Thyroid gland (tissue), 4 donors: ENCODE data around the gene MUCL3. TPM values are rescaled to one million over a fixed set of nuclear protein-coding genes. Genes with fewer than 3 reads are reported as not detected.
"Not testable (repeated sequence)": the region's sequence is repeated elsewhere in the genome, so short reads cannot be mapped to it uniquely, and the experiment has no call there.

ENCODE experiments used
- DNase-seq, 2 donors: peaks; one replicate each; pipeline ENCODE4 v3.0.0-alpha.2; 2019
- H3K27ac ChIP-seq, 3 donors: fragments of 200-600 bp; sonication (generic); 1 replicate in 2 of 3; 2 replicates in 1 of 3; pipeline ENCODE4 v1.5.1; 2016 to 2019; ENCODE audit warnings: mild to moderate bottlenecking in 1 of 3, moderate library complexity in 1 of 3
- H3K27me3 ChIP-seq: fragments of 200-600 bp; sonication (generic); one replicate; pipeline ENCODE4 v1.5.1; 2019
- H3K36me3 ChIP-seq, 2 donors: fragments of 200-600 bp; sonication (generic); one replicate each; pipeline ENCODE4 v1.5.1; 2016 to 2019
- H3K4me1 ChIP-seq, 2 donors: fragments of 200-600 bp; sonication (generic); one replicate each; pipeline ENCODE4 v1.5.1; 2017 to 2019
- H3K4me3 ChIP-seq, 3 donors: fragments of 200-600 bp; sonication (generic); replicated peaks in 1 of 3; 1 replicate in 2 of 3; 2 replicates in 1 of 3; pipeline ENCODE4 v1.5.1; 2016; ENCODE audit warnings: mild to moderate bottlenecking in 1 of 3
- H3K9me3 ChIP-seq: fragments of 200-600 bp; sonication (generic); one replicate; pipeline ENCODE4 v1.5.1; 2017
- POLR2A ChIP-seq, 2 donors: fragments of 450-650 bp; IDR thresholded peaks; one replicate each; pipeline ENCODE4 v1.6.1; 2017; ENCODE audit warnings: antibody characterized with exemption in 2 of 2, mild to moderate bottlenecking in 2 of 2, moderate library complexity in 1 of 2
- WGBS, 2 donors: methylation state at CpG; one replicate each; pipeline ENCODE4 v1.1.5; 2017; 5-methylcytosine and 5-hydroxymethylcytosine counted together
- intact Hi-C: fragments of 100-400 bp; cut with DNase I; formaldehyde crosslinking; loops from one replicate; pipeline ENCODE4 v1.15.1; 2023
- total RNA-seq, 4 donors: library from RNA; depleted of rRNA; stranded (reverse); fragments of >200 nt; gene quantifications; one replicate each; pipeline ENCODE4 v1.2.3, GENCODE V29; 2016
- TF ChIP-seq, protein P1 (sequence below), 6 experiments: fragments of 200-600 bp in 3 of 6; fragments of 450-650 bp in 3 of 6; sonication (generic) in 3 of 6; IDR thresholded peaks; one replicate each; pipeline ENCODE4 v1.5.1; 2016 to 2019; ENCODE audit warnings: antibody characterized with exemption in 6 of 6, mild to moderate bottlenecking in 2 of 6, inconsistent platforms in 1 of 6, moderate library complexity in 1 of 6

The MUCL3 gene
- total RNA-seq, 4 donors from 2014 or later: not detected

DNA sequence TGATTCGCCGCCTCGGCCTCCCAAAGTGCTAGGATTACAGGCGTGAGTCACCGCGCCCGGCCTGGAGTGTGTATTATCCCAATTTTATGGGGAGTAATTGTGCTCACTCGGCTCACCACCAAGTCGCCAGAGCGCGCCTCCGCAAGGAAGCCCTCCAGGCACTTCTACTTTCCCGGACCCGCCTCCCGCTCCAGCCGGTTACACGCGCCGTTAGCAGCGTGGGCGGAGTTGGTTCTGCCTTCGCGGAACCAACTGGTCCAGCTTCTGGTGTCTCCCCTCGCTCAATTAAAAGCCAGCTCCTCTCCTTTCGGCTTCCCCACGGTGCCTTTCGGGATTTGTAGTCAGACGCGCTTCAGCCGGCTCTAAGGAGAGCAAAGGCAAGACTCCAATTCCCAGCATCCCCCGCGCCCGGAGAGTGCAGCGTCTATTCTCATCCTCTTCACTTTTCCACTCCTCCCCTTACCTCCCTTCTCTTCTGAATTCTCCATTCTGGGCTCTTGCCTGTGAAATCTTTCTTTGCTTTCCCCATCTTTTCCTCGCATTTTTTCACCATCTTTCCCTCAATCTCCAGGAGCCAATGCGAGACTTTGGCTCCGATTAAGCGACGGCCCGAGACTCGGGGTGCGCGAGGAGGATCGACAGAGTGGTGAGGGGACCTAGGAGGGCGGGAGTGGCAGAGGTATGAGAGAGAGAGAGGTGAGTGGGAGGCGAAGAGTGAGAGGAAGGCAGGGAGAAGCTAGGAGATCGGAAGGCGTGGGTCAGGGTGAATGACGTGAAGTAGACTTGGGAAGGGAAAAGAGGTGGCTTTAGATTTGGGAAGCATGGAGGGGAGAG, 32.8 kb upstream of the MUCL3 start, which contains the start of gene GTF2H4:
TSS of gene GTF2H4 (plus strand) at position 450 of the 834 bp plus-strand sequence.
- Histone ChIP-seq H3K27me3 (no peaks in the 10 kb centered on the region), H3K4me1 (peaks cover 10 to 11% of the 10 kb centered on the region in 2 donors), H3K36me3 (peaks cover 8 to 17% of the 10 kb centered on the region in 2 donors), H3K27ac (no peak within 1 kb of the TSS), H3K4me3 (peak within 1 kb of the TSS; percentile 78 to 100 (median 87)), H3K9me3 (no peaks in the 10 kb centered on the region)
- 0% methylated on average over 33 of the region's 49 CpGs for WGBS, 2 donors
- TF ChIP-seq POLR2A (IDR thresholded peaks at IDR 0.05): peak in 1 of 2 donors; percentile 29
- TF ChIP-seq, protein P1, sequence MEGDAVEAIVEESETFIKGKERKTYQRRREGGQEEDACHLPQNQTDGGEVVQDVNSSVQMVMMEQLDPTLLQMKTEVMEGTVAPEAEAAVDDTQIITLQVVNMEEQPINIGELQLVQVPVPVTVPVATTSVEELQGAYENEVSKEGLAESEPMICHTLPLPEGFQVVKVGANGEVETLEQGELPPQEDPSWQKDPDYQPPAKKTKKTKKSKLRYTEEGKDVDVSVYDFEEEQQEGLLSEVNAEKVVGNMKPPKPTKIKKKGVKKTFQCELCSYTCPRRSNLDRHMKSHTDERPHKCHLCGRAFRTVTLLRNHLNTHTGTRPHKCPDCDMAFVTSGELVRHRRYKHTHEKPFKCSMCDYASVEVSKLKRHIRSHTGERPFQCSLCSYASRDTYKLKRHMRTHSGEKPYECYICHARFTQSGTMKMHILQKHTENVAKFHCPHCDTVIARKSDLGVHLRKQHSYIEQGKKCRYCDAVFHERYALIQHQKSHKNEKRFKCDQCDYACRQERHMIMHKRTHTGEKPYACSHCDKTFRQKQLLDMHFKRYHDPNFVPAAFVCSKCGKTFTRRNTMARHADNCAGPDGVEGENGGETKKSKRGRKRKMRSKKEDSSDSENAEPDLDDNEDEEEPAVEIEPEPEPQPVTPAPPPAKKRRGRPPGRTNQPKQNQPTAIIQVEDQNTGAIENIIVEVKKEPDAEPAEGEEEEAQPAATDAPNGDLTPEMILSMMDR (IDR thresholded peaks at IDR 0.05): no peak
- peak; percentile 97 to 98 for DNase-seq
- intact Hi-C loops: no loop called here

DNA sequence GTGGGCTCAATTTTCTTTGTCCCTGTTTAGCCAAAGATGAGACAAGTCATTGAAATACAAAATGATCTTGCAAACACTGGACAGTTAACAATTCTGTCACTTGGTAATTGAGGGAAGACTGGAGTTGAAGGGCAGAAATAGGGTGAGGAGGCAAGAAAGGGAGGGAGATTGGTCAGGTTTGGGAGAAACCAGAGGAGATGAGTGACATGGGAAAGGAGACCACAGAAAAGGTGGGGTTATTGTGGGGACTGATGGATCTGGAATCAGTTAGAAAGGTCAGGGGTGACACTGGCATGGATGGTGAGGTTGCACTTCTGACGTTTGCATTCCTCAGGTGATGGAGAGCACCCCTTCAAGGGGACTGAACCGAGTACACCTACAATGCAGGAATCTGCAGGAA, 32.1 kb upstream of the MUCL3 start:
- Histone ChIP-seq H3K27me3 (no peaks in the 10 kb centered on the region), H3K4me3 (peak overlapping the region; percentile 78 to 100 (median 87)), H3K27ac (no peak overlapping the region), H3K9me3 (no peaks in the 10 kb centered on the region), H3K4me1 (peaks cover 12 to 16% of the 10 kb centered on the region in 2 donors), H3K36me3 (peaks cover 8 to 17% of the 10 kb centered on the region in 2 donors)
- DNase-seq: no peak
- TF ChIP-seq, protein P1 (IDR thresholded peaks at IDR 0.05): no peak
- 11 to 13% methylated on average over 2 of the region's 2 CpGs for WGBS, 2 donors
- intact Hi-C loops: no loop called here

DNA sequence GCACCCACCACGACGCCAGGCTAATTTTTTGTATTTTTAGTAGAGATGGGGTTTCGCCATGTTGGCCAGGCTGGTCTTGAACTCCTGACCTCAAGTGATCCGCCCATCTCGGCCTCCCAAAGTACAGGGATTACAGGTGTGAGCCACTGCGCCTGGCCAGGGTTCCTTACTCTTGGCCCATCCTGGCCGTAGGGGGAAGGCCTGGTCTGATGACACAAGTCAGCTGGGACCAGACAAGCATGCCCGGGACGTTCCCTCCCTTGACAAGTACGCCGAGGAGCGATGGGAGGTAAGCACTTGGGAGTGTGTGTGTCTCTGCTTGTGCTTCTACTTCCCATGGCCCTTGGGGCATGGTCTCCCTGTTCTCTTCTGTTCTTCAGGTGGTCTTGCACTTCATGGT, 30.3 kb upstream of the MUCL3 start:
- intact Hi-C loops, H3K4me3 ChIP-seq, H3K9me3 ChIP-seq, H3K27ac ChIP-seq, DNase-seq, H3K27me3 ChIP-seq: not testable (repeated sequence)
- WGBS, 2 donors: 87 to 98% methylated on average over 12 of the region's 12 CpGs
- H3K36me3 ChIP-seq: peaks cover 8 to 17% of the 10 kb centered on the region in 2 donors
- H3K4me1 ChIP-seq: peaks cover 26 to 27% of the 10 kb centered on the region in 2 donors

DNA sequence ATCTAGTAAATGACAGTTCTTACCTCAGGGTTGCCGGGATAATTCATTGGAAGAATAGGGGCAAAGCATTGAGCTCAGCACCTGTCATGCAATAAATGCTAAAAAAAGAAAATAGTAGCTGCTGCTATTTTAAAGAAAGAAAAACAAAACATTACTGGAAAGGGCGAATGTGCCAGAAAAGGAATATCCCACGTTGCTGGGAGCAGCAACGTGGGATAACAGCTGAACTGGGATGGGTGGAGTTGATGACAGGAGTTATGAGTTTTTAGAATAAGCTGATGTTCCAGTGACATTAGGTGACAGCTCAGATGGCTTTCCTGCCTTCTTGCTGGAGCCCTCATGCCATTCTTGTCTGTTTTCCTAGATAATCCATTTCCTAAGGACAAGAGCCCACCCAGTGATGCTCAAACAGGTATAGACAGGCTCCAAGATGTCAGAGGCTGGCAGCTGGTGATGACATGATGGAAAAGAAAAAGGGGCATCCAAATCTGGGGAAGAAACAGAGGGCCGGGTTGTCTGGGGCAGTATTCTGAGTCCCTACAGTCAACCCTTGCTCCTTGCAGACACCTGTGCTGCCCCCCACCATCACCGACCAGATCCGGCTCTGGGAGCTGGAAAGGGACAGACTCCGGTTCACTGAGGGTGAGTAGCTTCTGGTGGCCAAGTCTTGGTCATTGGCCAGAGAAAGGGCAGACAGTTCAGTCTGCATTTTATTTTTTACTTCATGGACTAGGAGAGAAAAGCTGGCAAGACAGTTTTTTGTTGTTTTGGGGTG, 27.8 kb upstream of the MUCL3 start:
- Histone ChIP-seq H3K4me1 (peaks cover 33% of the 10 kb centered on the region in 2 donors), H3K36me3 (peaks cover 8 to 21% of the 10 kb centered on the region in 2 donors), H3K4me3 (no peak overlapping the region), H3K9me3 (no peaks in the 10 kb centered on the region), H3K27ac (peak overlapping the region; percentile 84 to 92 (median 92)), H3K27me3 (no peaks in the 10 kb centered on the region)
- 85 to 86% methylated on average over 8 of the region's 8 CpGs for WGBS, 2 donors
- TF ChIP-seq, protein P1 (IDR thresholded peaks at IDR 0.05): no peak
- no peak for TF ChIP-seq POLR2A (IDR thresholded peaks at IDR 0.05)
- intact Hi-C loops: no loop called here
- DNase-seq: no peak

DNA sequence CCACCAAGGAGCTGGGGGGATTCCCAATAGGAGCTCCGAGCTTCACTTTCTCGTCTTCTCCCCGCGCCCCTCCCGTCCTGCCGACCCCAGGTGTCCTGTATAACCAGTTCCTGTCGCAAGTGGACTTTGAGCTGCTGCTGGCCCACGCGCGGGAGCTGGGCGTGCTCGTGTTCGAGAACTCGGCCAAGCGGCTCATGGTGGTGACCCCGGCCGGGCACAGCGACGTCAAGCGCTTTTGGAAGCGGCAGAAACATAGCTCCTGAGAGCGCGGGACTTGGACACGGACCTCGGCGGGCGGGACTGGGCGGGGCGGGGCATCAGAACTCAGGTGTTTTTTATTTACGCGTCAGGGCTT, 27.1 kb upstream of the MUCL3 start:
- no peaks in the 10 kb centered on the region for H3K27me3 ChIP-seq
- no peaks in the 10 kb centered on the region for H3K9me3 ChIP-seq
- H3K27ac ChIP-seq: peak overlapping the region; percentile 84 to 92 (median 92)
- TF ChIP-seq POLR2A (IDR thresholded peaks at IDR 0.05): no peak
- TF ChIP-seq, protein P1 (IDR thresholded peaks at IDR 0.05): no peak
- H3K4me3 ChIP-seq: peak overlapping the region in 1 of 3 donors; percentile 46
- peaks cover 11 to 22% of the 10 kb centered on the region in 2 donors for H3K36me3 ChIP-seq
- WGBS, 2 donors: 9 to 35% methylated on average over 3 to 8 of the region's 31 CpGs
- intact Hi-C loops: no loop called here
- H3K4me1 ChIP-seq: peaks cover 30% of the 10 kb centered on the region in 2 donors
- DNase-seq: no peak
